Upper lobe of right lung (tissue), 1 donor: ENCODE measurements around the gene EFS. TPM values are rescaled to one million over a fixed set of nuclear protein-coding genes. Genes with fewer than 3 reads are reported as not detected.

Experiments used
- ATAC-seq: fragments of 200-7000 bp; cut with Tn5 transposase; one replicate; pipeline ENCODE4 v1.9.1; 2020; ENCODE audit warnings: mild to moderate bottlenecking, moderate library complexity
- DNase-seq: peaks from one replicate; pipeline ENCODE4 v3.0.0-alpha.2; 2020
- H3K27ac ChIP-seq: fragments of 200-600 bp; one replicate; pipeline ENCODE4 v1.8.0; 2022
- H3K27me3 ChIP-seq: fragments of 200-600 bp; one replicate; pipeline ENCODE4 v1.8.0; 2022; ENCODE audit warnings: mild to moderate bottlenecking
- H3K36me3 ChIP-seq: fragments of 200-600 bp; one replicate; pipeline ENCODE4 v1.8.0; 2022
- H3K4me1 ChIP-seq: fragments of 200-600 bp; one replicate; pipeline ENCODE4 v1.8.0; 2022
- H3K4me3 ChIP-seq: fragments of 200-600 bp; one replicate; pipeline ENCODE4 v1.8.0; 2022; ENCODE audit warnings: mild to moderate bottlenecking
- H3K9me3 ChIP-seq: fragments of 200-600 bp; one replicate; pipeline ENCODE4 v1.8.0; 2022
- CTCF ChIP-seq: fragments of 200-600 bp; IDR thresholded peaks from one replicate; pipeline ENCODE4 v1.8.0; 2022; ENCODE audit warnings: antibody characterized with exemption
- intact Hi-C: fragments of 100-400 bp; cut with DNase I; formaldehyde crosslinking; loops from one replicate; pipeline ENCODE4 v1.11.0; 2022
- total RNA-seq: library from RNA; stranded (reverse); fragmentation: NEBNext Ultra II Directional; extraction: Animal tissue kit (Norgen Biotek cat#: 25700); gene quantifications from one replicate; pipeline ENCODE4 v1.2.1, GENCODE V29; 2021
- donor health status: DM: no; HTN: yes; CAD: no; lungs with severe emphysema.

The EFS gene
- total RNA-seq, 1 donor from 2014 or later: 10.4 TPM

DNA sequence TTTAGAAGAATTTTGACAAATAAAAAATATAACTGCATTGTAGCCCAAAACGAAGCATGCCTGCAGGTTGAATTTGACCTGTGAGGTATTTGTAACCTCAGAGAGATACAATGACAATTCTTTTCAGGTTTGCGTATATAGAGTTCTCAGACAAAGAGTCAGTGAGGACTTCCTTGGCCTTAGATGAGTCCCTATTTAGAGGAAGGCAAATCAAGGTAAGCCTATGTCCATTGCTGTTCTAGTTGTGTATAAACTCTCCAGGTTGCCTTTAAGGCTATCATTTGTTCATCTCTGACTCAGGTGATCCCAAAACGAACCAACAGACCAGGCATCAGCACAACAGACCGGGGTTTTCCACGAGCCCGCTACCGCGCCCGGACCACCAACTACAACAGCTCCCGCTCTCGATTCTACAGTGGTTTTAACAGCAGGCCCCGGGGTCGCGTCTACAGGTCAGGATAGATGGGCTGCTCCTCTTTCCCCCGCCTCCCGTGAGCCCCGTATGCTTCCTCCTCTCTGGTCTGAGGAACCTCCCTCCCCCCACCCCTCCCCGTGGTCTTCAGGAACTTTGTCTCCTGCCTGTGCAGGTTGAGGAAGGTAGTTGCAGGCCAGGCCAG lies 41.0 kb downstream of the EFS start:
- Histone ChIP-seq H3K9me3 (no peaks in the 10 kb centered on the region), H3K4me1 (peaks cover 22% of the 10 kb centered on the region), H3K4me3 (no peak overlapping the region), H3K27me3 (no peaks in the 10 kb centered on the region), H3K27ac (no peak overlapping the region), H3K36me3 (peaks cover 29% of the 10 kb centered on the region)
- no peak for ATAC-seq
- no peak for DNase-seq
- no peak for TF ChIP-seq CTCF
- intact Hi-C loops: no loop called here

GRCh38 chr14:23322568-23323517 lies 42.1 kb downstream of the EFS start:
- intact Hi-C loops: no loop called here
- no peak for ATAC-seq
- H3K27ac ChIP-seq: peak overlapping the region; percentile 96

DNA sequence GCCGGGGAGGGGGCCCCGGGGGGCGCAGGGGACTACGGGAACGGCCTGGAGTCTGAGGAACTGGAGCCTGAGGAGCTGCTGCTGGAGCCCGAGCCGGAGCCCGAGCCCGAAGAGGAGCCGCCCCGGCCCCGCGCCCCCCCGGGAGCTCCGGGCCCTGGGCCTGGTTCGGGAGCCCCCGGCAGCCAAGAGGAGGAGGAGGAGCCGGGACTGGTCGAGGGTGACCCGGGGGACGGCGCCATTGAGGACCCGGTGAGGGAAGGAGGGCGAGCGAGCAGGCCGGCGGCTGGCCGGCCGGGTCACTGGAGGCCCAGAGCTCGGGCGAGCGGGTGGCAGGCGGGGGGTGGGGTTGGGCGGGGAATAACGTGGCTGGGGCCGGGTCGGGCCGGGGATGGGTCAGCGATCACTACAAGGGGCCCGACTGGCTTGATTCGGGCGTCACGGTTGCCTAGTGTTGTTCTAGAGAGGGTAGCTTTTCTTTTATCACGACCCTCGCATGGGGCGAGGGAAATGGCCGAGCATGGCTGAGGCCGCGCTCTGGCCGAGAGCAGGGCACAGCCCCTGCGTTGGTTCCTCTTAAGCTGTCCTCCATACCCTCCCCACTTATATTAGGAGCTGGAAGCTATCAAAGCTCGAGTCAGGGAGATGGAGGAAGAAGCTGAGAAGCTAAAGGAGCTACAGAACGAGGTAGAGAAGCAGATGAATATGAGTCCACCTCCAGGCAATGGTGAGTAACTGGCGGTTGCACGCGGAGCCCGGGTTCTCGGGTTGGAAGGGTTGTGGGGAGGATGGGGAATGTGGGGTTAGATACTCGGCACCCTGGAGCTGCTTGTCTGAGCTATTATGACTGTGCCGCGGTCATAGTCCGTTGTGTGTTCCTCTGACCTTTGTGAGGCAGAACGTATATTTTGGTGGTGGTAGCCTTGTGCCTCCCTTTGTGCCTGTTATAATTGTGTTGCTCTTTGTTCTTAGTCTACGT lies 43.1 kb downstream of the EFS start:
- intact Hi-C loops: no loop called here

More at GRCh38 chr14:23322568-23323517, 42.1 kb downstream of the EFS start:
- Histone ChIP-seq H3K9me3 (no peaks in the 10 kb centered on the region), H3K4me3 (peak overlapping the region; percentile 91), H3K36me3 (peaks cover 29% of the 10 kb centered on the region), H3K27me3 (no peaks in the 10 kb centered on the region), H3K4me1 (peaks cover 22% of the 10 kb centered on the region)
- DNase-seq: no peak
- no peak for TF ChIP-seq CTCF

DNA sequence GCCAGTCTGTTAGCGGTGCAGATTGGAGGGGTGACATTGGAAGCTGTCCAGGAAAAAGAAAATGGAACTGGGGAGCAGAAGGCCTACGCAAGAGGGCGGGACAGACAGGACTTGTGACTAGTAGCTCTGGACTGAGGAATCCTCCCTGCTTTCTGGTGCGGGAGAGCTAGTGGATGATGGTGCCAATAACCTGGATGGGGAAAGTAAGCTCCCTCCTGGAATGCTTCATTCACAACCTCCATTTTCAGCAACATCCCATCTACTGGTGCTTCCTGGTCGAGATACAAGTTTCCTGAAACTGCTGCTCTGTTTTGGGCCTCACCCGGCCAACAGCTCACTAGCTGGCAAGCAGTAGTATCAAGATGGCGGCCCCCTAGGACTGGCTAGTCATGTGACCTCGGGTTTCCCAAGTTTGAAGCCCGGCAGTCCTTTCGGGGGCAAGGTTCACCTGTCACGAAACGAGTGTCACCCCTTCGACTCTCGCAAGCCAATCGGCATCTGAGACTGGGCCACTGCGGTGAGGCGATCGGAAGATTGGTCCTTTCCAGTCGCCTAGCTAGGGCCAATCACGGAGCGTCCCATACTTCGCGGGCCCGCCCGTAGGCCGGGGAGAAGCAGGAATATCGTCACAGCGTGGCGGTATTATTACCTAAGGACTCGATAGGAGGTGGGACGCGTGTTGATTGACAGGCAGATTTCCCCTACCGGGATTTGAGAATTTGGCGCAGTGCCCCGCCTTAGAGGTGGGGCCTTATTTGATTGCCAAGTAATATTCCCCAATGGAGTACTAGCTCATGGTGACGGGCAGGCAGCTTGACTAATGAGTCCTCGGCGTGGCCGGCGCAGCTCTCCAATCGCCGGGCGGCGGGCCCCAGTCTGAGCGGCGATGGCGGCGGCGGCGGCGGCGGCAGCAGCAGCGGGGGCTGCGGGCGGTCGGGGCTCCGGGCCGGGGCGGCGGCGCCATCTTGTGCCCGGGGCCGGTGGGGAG lies 44.1 kb downstream of the EFS start, which contains the start of gene PABPN1:
TSS of gene PABPN1 (plus strand) at position 874 of the 988 bp plus-strand sequence. CDS start at position 887, 13 bp downstream.
- no peaks in the 10 kb centered on the region for H3K27me3 ChIP-seq
- H3K27ac ChIP-seq: peak within 1 kb of the TSS; percentile 96
- intact Hi-C loops: no loop called here
- ATAC-seq (peak; percentile 96), DNase-seq (peak; percentile 98)
- H3K4me3 ChIP-seq: peak within 1 kb of the TSS; percentile 91
- H3K9me3 ChIP-seq: no peaks in the 10 kb centered on the region
- peaks cover 29% of the 10 kb centered on the region for H3K36me3 ChIP-seq
- no peak for TF ChIP-seq CTCF
- peaks cover 22% of the 10 kb centered on the region for H3K4me1 ChIP-seq

More for the DNA sequence above, 43.1 kb downstream of the EFS start:
- no peaks in the 10 kb centered on the region for H3K9me3 ChIP-seq
- H3K36me3 ChIP-seq: peaks cover 29% of the 10 kb centered on the region
- peak; percentile 84 for DNase-seq
- H3K27ac ChIP-seq: peak overlapping the region; percentile 96
- no peaks in the 10 kb centered on the region for H3K27me3 ChIP-seq
- ATAC-seq: peak; percentile 35
- H3K4me3 ChIP-seq: peak overlapping the region; percentile 91
- peaks cover 22% of the 10 kb centered on the region for H3K4me1 ChIP-seq
- no peak for TF ChIP-seq CTCF
